CD14-positive monocyte (primary cell): ENCODE measurements around the gene CDKN1B. TPM values are rescaled to one million over a fixed set of nuclear protein-coding genes. Genes with fewer than 3 reads are reported as not detected.

Experiments
- DNase-seq, 3 donors: peaks; one replicate each; pipeline ENCODE4 v3.0.0-alpha.2; 2011 to 2022
- H2AFZ ChIP-seq: 2 replicates; pipeline ENCODE4 v1.6.0; 2012; ENCODE audit warnings: mild to moderate bottlenecking, low read depth, low read length, inconsistent platforms; ENCODE audit not compliant: insufficient read depth, poor library complexity, severe bottlenecking
- H3K27ac ChIP-seq, 2 donors: 1 replicate in 1 of 2; 2 replicates in 1 of 2; pipeline ENCODE4 v1.5.1; 2012 to 2013; ENCODE audit warnings: low read length in 2 of 2, control low read depth in 1 of 2, inconsistent platforms in 1 of 2, low read depth in 1 of 2, mild to moderate bottlenecking in 1 of 2
- H3K27me3 ChIP-seq, 2 donors: one replicate each; pipeline versions ENCODE4 v1.6.0 to v1.6.1; 2011 to 2013; ENCODE audit warnings: low read length in 2 of 2; ENCODE audit not compliant: control insufficient read depth in 2 of 2, insufficient read depth in 2 of 2
- H3K36me3 ChIP-seq, 2 donors: replicated peaks in 1 of 2; 1 replicate in 1 of 2; 2 replicates in 1 of 2; pipeline versions ENCODE4 v1.5.1 to v1.6.1; 2012 to 2013; ENCODE audit warnings: low read length in 2 of 2, control low read depth in 1 of 2, inconsistent platforms in 1 of 2, mild to moderate bottlenecking in 1 of 2; ENCODE audit not compliant: insufficient read depth in 2 of 2, control insufficient read depth in 1 of 2
- H3K4me1 ChIP-seq, 2 donors: 1 replicate in 1 of 2; 2 replicates in 1 of 2; pipeline versions ENCODE4 v1.5.1 to v1.6.1; 2012 to 2013; ENCODE audit warnings: low read length in 2 of 2, control low read depth in 1 of 2, inconsistent platforms in 1 of 2, mild to moderate bottlenecking in 1 of 2, moderate library complexity in 1 of 2; ENCODE audit not compliant: insufficient read depth in 2 of 2, control insufficient read depth in 1 of 2
- H3K4me2 ChIP-seq: replicated peaks from 2 replicates; pipeline ENCODE3; 2012; ENCODE audit warnings: low read length, moderate library complexity, mild to moderate bottlenecking; ENCODE audit not compliant: poor library complexity, severe bottlenecking; ENCODE audit errors: extremely low read depth
- H3K4me3 ChIP-seq, 3 experiments: fragments of 200-600 bp in 1 of 3; sonication (generic) in 1 of 3; replicated peaks in 1 of 3; 1 replicate in 2 of 3; 2 replicates in 1 of 3; pipeline ENCODE4 v1.5.1; 2011 to 2013; ENCODE audit warnings: low read length in 3 of 3, mild to moderate bottlenecking in 3 of 3, control low read depth in 2 of 3, low read depth in 2 of 3, inconsistent platforms in 1 of 3, moderate library complexity in 1 of 3
- H3K79me2 ChIP-seq: 2 replicates; pipeline ENCODE4 v1.6.0; 2012; ENCODE audit warnings: mild to moderate bottlenecking, control low read depth, inconsistent platforms, low read length, moderate library complexity; ENCODE audit not compliant: insufficient read depth
- H3K9ac ChIP-seq: 2 replicates; pipeline ENCODE4 v1.6.0; 2017; ENCODE audit warnings: low read length, mild to moderate bottlenecking; ENCODE audit not compliant: insufficient read depth, poor library complexity, severe bottlenecking
- H3K9me3 ChIP-seq, 2 donors: replicated peaks in 1 of 2; 1 replicate in 1 of 2; 2 replicates in 1 of 2; pipeline versions ENCODE4 v1.5.1 to v1.6.1; 2012 to 2013; ENCODE audit warnings: low read length in 2 of 2, control low read depth in 1 of 2; ENCODE audit not compliant: control insufficient read depth in 1 of 2, insufficient read depth in 1 of 2
- H4K20me1 ChIP-seq: 2 replicates; pipeline ENCODE4 v1.6.0; 2012; ENCODE audit warnings: mild to moderate bottlenecking, low read length, control low read depth, moderate library complexity; ENCODE audit not compliant: insufficient read depth
- H3K27ac Mint-ChIP-seq, 7 donors: one replicate each; pipeline ENCODE4 v1.8.0; 2020; ENCODE audit warnings: mild to moderate bottlenecking in 7 of 7, mixed read lengths in 7 of 7, moderate library complexity in 6 of 7, inconsistent platforms in 2 of 7
- H3K27me3 Mint-ChIP-seq, 3 donors: one replicate each; pipeline ENCODE4 v1.8.0; 2021 to 2022; ENCODE audit warnings: low read depth in 3 of 3, mild to moderate bottlenecking in 3 of 3, mixed read lengths in 3 of 3, moderate library complexity in 3 of 3, inconsistent platforms in 1 of 3
- H3K36me3 Mint-ChIP-seq, 2 donors: one replicate each; pipeline ENCODE4 v1.8.0; 2020; ENCODE audit warnings: mixed read lengths in 2 of 2, inconsistent platforms in 1 of 2, mild to moderate bottlenecking in 1 of 2
- H3K4me1 Mint-ChIP-seq: one replicate; pipeline ENCODE4 v1.8.0; 2020; ENCODE audit warnings: mild to moderate bottlenecking, mixed read lengths
- H3K4me3 Mint-ChIP-seq, 2 donors: one replicate each; pipeline ENCODE4 v1.8.0; 2020; ENCODE audit warnings: mild to moderate bottlenecking in 2 of 2, mixed read lengths in 2 of 2, moderate library complexity in 1 of 2
- H3K9me3 Mint-ChIP-seq, 7 donors: one replicate each; pipeline ENCODE4 v1.8.0; 2020 to 2022; ENCODE audit warnings: mixed read lengths in 7 of 7, mild to moderate bottlenecking in 6 of 7, moderate library complexity in 6 of 7, inconsistent platforms in 2 of 7
- WGBS: methylation state at CpG from one replicate; pipeline ENCODE4 v1.1.5; 2013; ENCODE audit warnings: missing lambda C conversion rate; ENCODE audit not compliant: insufficient coverage; 5-methylcytosine and 5-hydroxymethylcytosine counted together
- intact Hi-C, 2 donors: fragments of 100-400 bp; cut with micrococcal nuclease; formaldehyde crosslinking; loops; one replicate each; pipeline versions ENCODE4 v1.15.0 to v1.15.1; 2023
- polyA minus RNA-seq: library from RNA; depleted of rRNA, polyadenylated mRNA; stranded (reverse); fragments of >200 nt; gene quantifications from 2 replicates; pipeline ENCODE4 v1.2.3, GENCODE V29; 2012
- polyA plus RNA-seq, 3 donors: library from polyadenylated mRNA; depleted of rRNA in 1 of 3; unstranded in 2 of 3; stranded (reverse) in 1 of 3; fragments of 300-500 nt in 2 of 3; fragments of >200 nt in 1 of 3; fragmentation: Illumina TruSeq in 2 of 3; gene quantifications; 1 replicate in 2 of 3; 2 replicates in 1 of 3; pipeline ENCODE4 v1.2.3, GENCODE V29; 2012 to 2021
- total RNA-seq, 12 experiments: library from RNA in 1 of 12; stranded (reverse) in 1 of 12; fragments of 120-200 nt in 1 of 12; gene quantifications; one replicate each; pipeline ENCODE4 v1.2.4 and lab custom pipeline; 2013 to 2026; ENCODE audit warnings: mixed read lengths in 6 of 12, inconsistent platforms in 1 of 12
- TF ChIP-seq, protein P1 (sequence below): fragments of 200-600 bp; IDR thresholded peaks from one replicate; pipeline ENCODE4 v1.8.0; 2022; ENCODE audit warnings: antibody characterized with exemption, mild to moderate bottlenecking

The CDKN1B gene
- total RNA-seq (2013): 126 TPM
- polyA plus RNA-seq (10 to 100 TPM in 1 of 3 donors, 1 to 10 TPM in 2; 9.2 to 98.1 (median 9.5) TPM), polyA minus RNA-seq (99.5 and 160 TPM in 2 replicates), total RNA-seq (lab: John Stamatoyannopoulos, UW) (32.6 to 102 (median 76.5) reads per million in 11 experiments)

DNA sequence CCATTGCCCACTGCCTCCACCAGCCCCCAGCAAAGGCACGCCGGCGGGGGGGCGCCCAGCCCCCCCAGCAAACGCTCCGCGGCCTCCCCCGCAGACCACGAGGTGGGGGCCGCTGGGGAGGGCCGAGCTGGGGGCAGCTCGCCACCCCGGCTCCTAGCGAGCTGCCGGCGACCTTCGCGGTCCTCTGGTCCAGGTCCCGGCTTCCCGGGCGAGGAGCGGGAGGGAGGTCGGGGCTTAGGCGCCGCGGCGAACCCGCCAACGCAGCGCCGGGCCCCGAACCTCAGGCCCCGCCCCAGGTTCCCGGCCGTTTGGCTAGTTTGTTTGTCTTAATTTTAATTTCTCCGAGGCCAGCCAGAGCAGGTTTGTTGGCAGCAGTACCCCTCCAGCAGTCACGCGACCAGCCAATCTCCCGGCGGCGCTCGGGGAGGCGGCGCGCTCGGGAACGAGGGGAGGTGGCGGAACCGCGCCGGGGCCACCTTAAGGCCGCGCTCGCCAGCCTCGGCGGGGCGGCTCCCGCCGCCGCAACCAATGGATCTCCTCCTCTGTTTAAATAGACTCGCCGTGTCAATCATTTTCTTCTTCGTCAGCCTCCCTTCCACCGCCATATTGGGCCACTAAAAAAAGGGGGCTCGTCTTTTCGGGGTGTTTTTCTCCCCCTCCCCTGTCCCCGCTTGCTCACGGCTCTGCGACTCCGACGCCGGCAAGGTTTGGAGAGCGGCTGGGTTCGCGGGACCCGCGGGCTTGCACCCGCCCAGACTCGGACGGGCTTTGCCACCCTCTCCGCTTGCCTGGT is at the start of gene CDKN1B:
TSS of gene CDKN1B (plus strand) at position 576 of the 793 bp plus-strand sequence. CDS start 472 bp downstream, outside the sequence.
- Histone ChIP-seq H3K9me3 (no peaks in the 10 kb centered on the region), H3K4me2 (peak within 1 kb of the TSS; percentile 80), H2AFZ (peak within 1 kb of the TSS; percentile 85), H3K27me3 (no peaks in the 10 kb centered on the region), H3K4me1 (peaks cover 44 to 54% of the 10 kb centered on the region in 2 donors), H3K9ac (peak within 1 kb of the TSS; percentile 99), H3K27ac (peak within 1 kb of the TSS; percentile 96 to 97), H3K36me3 (peaks cover 16 to 24% of the 10 kb centered on the region in 2 donors), H4K20me1 (peaks cover 31% of the 10 kb centered on the region), H3K79me2 (peaks cover 60% of the 10 kb centered on the region), H3K4me3 (peak within 1 kb of the TSS; percentile 85 to 99 (median 92))
- peaks cover 53% of the 10 kb centered on the region for H3K4me1 Mint-ChIP-seq
- peaks cover 0 to 1% (median 0%) of the 10 kb centered on the region in 3 donors for H3K27me3 Mint-ChIP-seq
- peak within 1 kb of the TSS; percentile 97 to 99 for H3K4me3 Mint-ChIP-seq
- H3K9me3 Mint-ChIP-seq: peaks cover 0 to 4% (median 2%) of the 10 kb centered on the region in 7 donors
- peak; percentile 78 to 84 (median 84) for DNase-seq
- H3K36me3 Mint-ChIP-seq: peaks cover 37 to 41% of the 10 kb centered on the region in 2 donors
- intact Hi-C loops: loop anchor here (1.0 to 10.0 kb wide), 7 partner anchors 8 to 1142 kb away; partner anchors contain the start of genes BORCS5 (in 1 of the 2), CREBL2 (in 1 of the 2), DDX47 (in 1 of the 2) and DUSP16 (in 1 of the 2)
- WGBS: under 1% methylated on average over 77 of the region's 81 CpGs
- TF ChIP-seq, protein P1, sequence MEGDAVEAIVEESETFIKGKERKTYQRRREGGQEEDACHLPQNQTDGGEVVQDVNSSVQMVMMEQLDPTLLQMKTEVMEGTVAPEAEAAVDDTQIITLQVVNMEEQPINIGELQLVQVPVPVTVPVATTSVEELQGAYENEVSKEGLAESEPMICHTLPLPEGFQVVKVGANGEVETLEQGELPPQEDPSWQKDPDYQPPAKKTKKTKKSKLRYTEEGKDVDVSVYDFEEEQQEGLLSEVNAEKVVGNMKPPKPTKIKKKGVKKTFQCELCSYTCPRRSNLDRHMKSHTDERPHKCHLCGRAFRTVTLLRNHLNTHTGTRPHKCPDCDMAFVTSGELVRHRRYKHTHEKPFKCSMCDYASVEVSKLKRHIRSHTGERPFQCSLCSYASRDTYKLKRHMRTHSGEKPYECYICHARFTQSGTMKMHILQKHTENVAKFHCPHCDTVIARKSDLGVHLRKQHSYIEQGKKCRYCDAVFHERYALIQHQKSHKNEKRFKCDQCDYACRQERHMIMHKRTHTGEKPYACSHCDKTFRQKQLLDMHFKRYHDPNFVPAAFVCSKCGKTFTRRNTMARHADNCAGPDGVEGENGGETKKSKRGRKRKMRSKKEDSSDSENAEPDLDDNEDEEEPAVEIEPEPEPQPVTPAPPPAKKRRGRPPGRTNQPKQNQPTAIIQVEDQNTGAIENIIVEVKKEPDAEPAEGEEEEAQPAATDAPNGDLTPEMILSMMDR: no peak
- H3K27ac Mint-ChIP-seq: peak within 1 kb of the TSS; percentile 97 to 99 (median 98)

DNA sequence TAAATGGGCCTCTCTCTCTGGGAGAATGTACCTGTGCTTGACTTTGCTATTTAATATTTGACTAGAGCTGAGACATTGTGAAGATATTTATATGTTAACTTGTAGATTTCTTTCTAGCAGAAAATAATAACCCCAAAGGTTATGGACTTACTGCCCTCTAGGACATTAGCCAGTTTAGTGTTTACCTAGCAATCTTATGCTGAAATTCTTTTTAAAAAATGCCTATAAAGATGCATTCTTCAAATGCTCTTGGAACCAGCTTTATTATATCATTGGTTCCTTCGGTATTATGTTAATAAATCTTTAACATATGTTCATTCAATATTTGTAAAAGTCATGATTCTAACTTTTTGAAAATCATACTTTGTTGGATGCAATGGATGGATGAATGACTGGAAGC is 49.2 kb upstream of the CDKN1B start:
- Mint-ChIP-seq H3K4me1 (peaks cover 2% of the 10 kb centered on the region), H3K9me3 (no peaks in the 10 kb centered on the region), H3K27me3 (peaks cover 0 to 3% (median 2%) of the 10 kb centered on the region in 3 donors), H3K27ac (no peak overlapping the region), H3K4me3 (no peak overlapping the region), H3K36me3 (no peaks in the 10 kb centered on the region)
- DNase-seq: no peak
- intact Hi-C loops: no loop called here
- WGBS: no CpG with 5 or more reads among the region's 1 CpG
- Histone ChIP-seq H3K9ac (no peak overlapping the region), H3K4me3 (no peak overlapping the region), H3K27me3 (no peaks in the 10 kb centered on the region), H3K79me2 (no peaks in the 10 kb centered on the region), H3K9me3 (no peaks in the 10 kb centered on the region), H3K27ac (no peak overlapping the region), H2AFZ (no peak overlapping the region), H3K4me2 (no peak overlapping the region), H3K4me1 (no peaks in the 10 kb centered on the region), H3K36me3 (no peaks in the 10 kb centered on the region), H4K20me1 (no peaks in the 10 kb centered on the region)
- TF ChIP-seq, protein P1: no peak
